Suprapubic skin (tissue), 4 donors: Measurements from ENCODE around the gene DUSP12. TPM values are rescaled to one million over a fixed set of nuclear protein-coding genes. Genes with fewer than 3 reads are reported as not detected.
"Not testable (repeated sequence)": the region's sequence is repeated elsewhere in the genome, so short reads cannot be mapped to it uniquely, and the experiment has no call there.

Experiments used
- DNase-seq, 2 donors: peaks; one replicate each; pipeline ENCODE4 v3.0.0-alpha.2; 2019; ENCODE audit warnings: low spot score in 2 of 2
- H3K27ac ChIP-seq: fragments of 200-600 bp; sonication (generic); one replicate; pipeline ENCODE4 v1.5.1; 2019
- H3K27me3 ChIP-seq: fragments of 200-600 bp; sonication (generic); one replicate; pipeline ENCODE4 v1.5.1; 2019
- H3K36me3 ChIP-seq: fragments of 200-600 bp; sonication (generic); one replicate; pipeline ENCODE4 v1.5.1; 2019
- H3K4me1 ChIP-seq: fragments of 200-600 bp; sonication (generic); one replicate; pipeline ENCODE4 v1.5.1; 2019
- H3K4me3 ChIP-seq: fragments of 200-600 bp; sonication (generic); one replicate; pipeline ENCODE4 v1.5.1; 2019; ENCODE audit warnings: mild to moderate bottlenecking
- H3K9me3 ChIP-seq: fragments of 200-600 bp; sonication (generic); one replicate; pipeline ENCODE4 v1.5.1; 2019
- EP300 ChIP-seq: sonication (generic); formaldehyde crosslinking; IDR thresholded peaks from one replicate; pipeline ENCODE4 v1.6.1; 2017; ENCODE audit warnings: antibody characterized with exemption
- POLR2A ChIP-seq, 2 donors: fragments of 450-650 bp; IDR thresholded peaks; one replicate each; pipeline ENCODE4 v1.6.1; 2017; ENCODE audit warnings: antibody characterized with exemption in 2 of 2, mild to moderate bottlenecking in 2 of 2, moderate library complexity in 2 of 2
- POLR2AphosphoS5 ChIP-seq, 3 donors: sonication (generic); formaldehyde crosslinking; IDR thresholded peaks; one replicate each; pipeline ENCODE4 v1.6.1; 2017; ENCODE audit warnings: antibody characterized with exemption in 3 of 3
- WGBS: methylation state at CpG from one replicate; pipeline ENCODE4 v1.1.5; 2018; 5-methylcytosine and 5-hydroxymethylcytosine counted together
- total RNA-seq, 4 donors: library from RNA; depleted of rRNA; stranded (reverse); fragments of >200 nt; gene quantifications; one replicate each; pipeline ENCODE4 v1.1.0, GENCODE V29; 2016
- TF ChIP-seq, protein P1 (sequence below), 2 donors: fragments of 200-600 bp in 1 of 2; fragments of 450-650 bp in 1 of 2; sonication (generic) in 1 of 2; IDR thresholded peaks; one replicate each; pipeline ENCODE4 v1.5.1; 2016 to 2019; ENCODE audit warnings: antibody characterized with exemption in 2 of 2, mild to moderate bottlenecking in 1 of 2, moderate library complexity in 1 of 2

DUSP12 gene
- total RNA-seq, 4 donors from 2014 or later: 10.9 to 12.7 (median 11.9) TPM

DNA sequence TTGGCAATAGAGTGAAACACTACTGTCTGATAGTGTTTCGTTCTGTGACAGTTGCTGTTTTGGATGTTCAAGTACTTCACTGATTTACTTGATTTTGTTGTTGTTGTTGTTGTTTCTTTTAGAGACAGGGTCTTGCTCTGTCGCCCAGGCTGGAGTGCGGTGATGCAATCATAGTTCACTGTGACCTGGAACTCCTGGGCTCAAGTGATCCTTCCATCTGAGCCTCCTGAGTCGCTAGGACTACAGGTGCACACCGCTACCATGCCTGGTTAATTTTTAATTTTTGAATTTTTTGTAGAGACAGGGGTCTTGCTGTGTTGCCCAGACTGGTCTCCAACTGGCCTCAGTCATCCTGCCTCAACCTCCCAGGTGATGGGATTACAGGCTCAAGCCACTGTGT, 18.9 kb downstream of the DUSP12 start:
- no peaks in the 10 kb centered on the region for H3K27me3 ChIP-seq
- H3K4me1 ChIP-seq: peaks cover 40% of the 10 kb centered on the region
- TF ChIP-seq EP300: no peak
- TF ChIP-seq POLR2A (IDR thresholded peaks at IDR 0.05): no peak
- TF ChIP-seq, protein P1, sequence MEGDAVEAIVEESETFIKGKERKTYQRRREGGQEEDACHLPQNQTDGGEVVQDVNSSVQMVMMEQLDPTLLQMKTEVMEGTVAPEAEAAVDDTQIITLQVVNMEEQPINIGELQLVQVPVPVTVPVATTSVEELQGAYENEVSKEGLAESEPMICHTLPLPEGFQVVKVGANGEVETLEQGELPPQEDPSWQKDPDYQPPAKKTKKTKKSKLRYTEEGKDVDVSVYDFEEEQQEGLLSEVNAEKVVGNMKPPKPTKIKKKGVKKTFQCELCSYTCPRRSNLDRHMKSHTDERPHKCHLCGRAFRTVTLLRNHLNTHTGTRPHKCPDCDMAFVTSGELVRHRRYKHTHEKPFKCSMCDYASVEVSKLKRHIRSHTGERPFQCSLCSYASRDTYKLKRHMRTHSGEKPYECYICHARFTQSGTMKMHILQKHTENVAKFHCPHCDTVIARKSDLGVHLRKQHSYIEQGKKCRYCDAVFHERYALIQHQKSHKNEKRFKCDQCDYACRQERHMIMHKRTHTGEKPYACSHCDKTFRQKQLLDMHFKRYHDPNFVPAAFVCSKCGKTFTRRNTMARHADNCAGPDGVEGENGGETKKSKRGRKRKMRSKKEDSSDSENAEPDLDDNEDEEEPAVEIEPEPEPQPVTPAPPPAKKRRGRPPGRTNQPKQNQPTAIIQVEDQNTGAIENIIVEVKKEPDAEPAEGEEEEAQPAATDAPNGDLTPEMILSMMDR (IDR thresholded peaks at IDR 0.05): no peak
- TF ChIP-seq POLR2AphosphoS5 (IDR thresholded peaks at IDR 0.05): no peak
- no peaks in the 10 kb centered on the region for H3K9me3 ChIP-seq
- no peak overlapping the region for H3K27ac ChIP-seq
- H3K36me3 ChIP-seq: no peaks in the 10 kb centered on the region
- 94% methylated on average over 5 of the region's 5 CpGs for WGBS
- no peak for DNase-seq
- H3K4me3 ChIP-seq: no peak overlapping the region

GRCh38 chr1:161768986-161769672, 19.5 kb downstream of the DUSP12 start:
- no peak overlapping the region for H3K4me3 ChIP-seq
- no peaks in the 10 kb centered on the region for H3K9me3 ChIP-seq
- H3K4me1 ChIP-seq: peaks cover 40% of the 10 kb centered on the region
- H3K36me3 ChIP-seq: no peaks in the 10 kb centered on the region
- no peak for DNase-seq
- H3K27me3 ChIP-seq: no peaks in the 10 kb centered on the region
- H3K27ac ChIP-seq: no peak overlapping the region
- TF ChIP-seq POLR2AphosphoS5 (IDR thresholded peaks at IDR 0.05): no peak
- TF ChIP-seq EP300: no peak
- TF ChIP-seq POLR2A (IDR thresholded peaks at IDR 0.05): no peak
- TF ChIP-seq, protein P1 (IDR thresholded peaks at IDR 0.05): no peak

DNA sequence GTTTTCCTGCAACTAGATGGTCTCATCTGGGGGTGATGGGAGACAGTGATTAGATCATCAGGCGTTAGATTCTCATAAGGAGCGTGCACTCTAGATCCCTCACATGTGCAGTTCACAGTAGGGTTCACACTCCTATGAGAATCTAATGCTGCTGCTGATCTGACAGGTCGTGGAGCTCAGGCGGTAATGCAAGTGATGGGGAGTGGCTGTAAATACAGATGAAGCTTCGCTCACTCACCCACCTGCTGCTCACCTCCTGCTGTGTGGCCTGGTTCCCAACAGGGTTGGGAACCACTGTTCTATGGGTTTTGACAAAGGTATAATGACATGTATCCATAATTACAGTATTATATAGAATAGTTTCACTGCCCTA, 20.1 kb downstream of the DUSP12 start:
- WGBS: 90% methylated on average over 5 of the region's 5 CpGs
- not testable (repeated sequence) for H3K36me3 ChIP-seq, H3K9me3 ChIP-seq, H3K27ac ChIP-seq, H3K4me3 ChIP-seq, DNase-seq, H3K27me3 ChIP-seq
- H3K4me1 ChIP-seq: peaks cover 40% of the 10 kb centered on the region

DNA sequence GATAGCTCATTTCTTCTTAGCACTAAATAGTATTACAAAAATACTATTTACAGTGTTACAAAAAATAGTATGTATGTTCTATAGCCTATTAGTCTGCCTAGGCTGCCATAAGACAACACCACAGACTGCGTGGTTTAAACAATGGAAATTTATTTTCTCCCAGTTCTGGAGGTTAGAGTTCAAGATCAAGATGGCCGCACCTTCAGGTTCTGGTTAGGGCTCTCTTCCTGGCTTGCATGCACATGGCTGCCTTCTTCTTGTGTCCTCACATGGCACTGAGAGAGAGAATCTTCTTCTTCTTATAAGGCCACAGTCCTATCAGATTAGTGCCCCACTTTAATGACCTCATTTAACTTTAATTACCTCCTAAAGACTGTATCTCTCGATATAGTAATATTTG, 20.7 kb downstream of the DUSP12 start:
- 99% methylated on average over 3 of the region's 3 CpGs for WGBS
- no peaks in the 10 kb centered on the region for H3K36me3 ChIP-seq
- TF ChIP-seq, protein P1 (IDR thresholded peaks at IDR 0.05): no peak
- TF ChIP-seq EP300: no peak
- no peak for TF ChIP-seq POLR2A (IDR thresholded peaks at IDR 0.05)
- TF ChIP-seq POLR2AphosphoS5 (IDR thresholded peaks at IDR 0.05): no peak
- no peak overlapping the region for H3K4me3 ChIP-seq
- H3K27me3 ChIP-seq: no peaks in the 10 kb centered on the region
- no peak overlapping the region for H3K27ac ChIP-seq
- no peak for DNase-seq
- H3K9me3 ChIP-seq: no peaks in the 10 kb centered on the region
- H3K4me1 ChIP-seq: peaks cover 40% of the 10 kb centered on the region

DNA sequence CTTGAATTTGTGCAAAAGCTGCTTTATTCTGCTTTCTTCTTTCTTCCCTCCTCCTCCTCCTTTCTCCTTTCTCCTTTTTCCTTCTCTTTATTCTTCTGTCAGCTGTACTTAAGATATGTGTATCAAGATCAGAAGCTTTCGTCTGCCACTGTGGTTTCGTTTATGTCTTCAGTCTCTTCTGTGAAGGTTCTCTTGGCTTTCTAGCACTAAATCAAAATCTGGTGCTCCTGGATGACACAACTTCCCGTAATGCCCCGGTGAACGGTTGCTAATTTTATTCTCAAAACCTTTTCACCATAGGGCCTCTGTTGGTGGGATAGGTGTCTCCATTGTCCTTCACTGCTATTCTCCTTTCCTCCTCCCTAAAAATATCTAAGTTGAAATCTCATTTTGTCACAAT, 21.6 kb downstream of the DUSP12 start:
- Histone ChIP-seq H3K4me3 (no peak overlapping the region), H3K27me3 (no peaks in the 10 kb centered on the region), H3K4me1 (peaks cover 40% of the 10 kb centered on the region), H3K36me3 (no peaks in the 10 kb centered on the region), H3K9me3 (no peaks in the 10 kb centered on the region), H3K27ac (no peak overlapping the region)
- TF ChIP-seq POLR2A (IDR thresholded peaks at IDR 0.05) (no peak), EP300 (no peak), POLR2AphosphoS5 (IDR thresholded peaks at IDR 0.05) (no peak)
- TF ChIP-seq, protein P1 (IDR thresholded peaks at IDR 0.05): no peak
- DNase-seq: no peak
- WGBS: 81% methylated on average over 5 of the region's 5 CpGs

DNA sequence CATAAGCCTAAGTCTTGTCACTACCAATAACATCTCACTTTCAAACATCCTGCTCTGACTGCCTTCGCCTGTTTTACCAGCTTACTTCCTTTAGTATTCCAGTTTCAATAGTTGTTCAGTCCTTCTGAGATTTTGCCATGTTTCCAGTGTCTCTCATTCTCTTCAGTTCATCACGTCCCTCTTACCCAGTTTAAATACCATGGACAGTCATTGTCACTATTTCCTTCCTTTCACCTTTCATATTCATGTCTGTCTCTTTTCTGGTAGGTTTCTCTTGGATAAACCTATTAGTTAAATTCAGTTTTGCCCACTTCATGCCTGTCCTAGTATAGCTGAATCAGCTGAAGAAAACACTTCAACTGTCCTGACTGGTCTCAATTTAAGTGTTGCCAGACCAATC, 22.4 kb downstream of the DUSP12 start:
- H3K4me1 ChIP-seq: peaks cover 35% of the 10 kb centered on the region
- 73% methylated on average over 2 of the region's 2 CpGs for WGBS
- no peak overlapping the region for H3K4me3 ChIP-seq
- DNase-seq: no peak
- no peak overlapping the region for H3K27ac ChIP-seq
- no peaks in the 10 kb centered on the region for H3K9me3 ChIP-seq
- H3K27me3 ChIP-seq: no peaks in the 10 kb centered on the region
- H3K36me3 ChIP-seq: no peaks in the 10 kb centered on the region
- TF ChIP-seq, protein P1 (IDR thresholded peaks at IDR 0.05): no peak
- TF ChIP-seq EP300 (no peak), POLR2AphosphoS5 (IDR thresholded peaks at IDR 0.05) (no peak)
